Hypothalamus (tissue), 51 donors: ENCODE results near the gene PLXNB1.
A peak's percentile ranks its signal among the peaks of the same experiment; 100 is the strongest.

ENCODE experiments used
- DNase-seq, 51 donors: peaks; one replicate each; lab custom pipeline; 2025; lab: John Stamatoyannopoulos, UW

The PLXNB1 gene

GRCh38 chr3:48397767-48398681 lies 31.9 kb downstream of the PLXNB1 start:
- no peak for DNase-seq

GRCh38 chr3:48395714-48396113 lies 34.2 kb downstream of the PLXNB1 start:
- DNase-seq, result no peak

GRCh38 chr3:48394391-48394790 lies 35.5 kb downstream of the PLXNB1 start:
- DNase-seq, result no peak

- no peak for DNase-seq
These were observed 40.9 kb downstream of the PLXNB1 start for GRCh38 chr3:48388966-48389365.

- no peak for DNase-seq
These were observed 42.3 kb downstream of the PLXNB1 start for GRCh38 chr3:48387634-48388033.

GRCh38 chr3:48372862-48373435 lies 56.9 kb downstream of the PLXNB1 start:
- DNase-seq, result no peak

- no peak for DNase-seq
These were observed 57.5 kb downstream of the PLXNB1 start for GRCh38 chr3:48372377-48372770.

- DNase-seq, result no peak
These were observed 58.1 kb downstream of the PLXNB1 start, which contains the start of gene FBXW12 for GRCh38 chr3:48371651-48372376. FBXW12 (plus strand) TSS chr3:48372219; CDS start chr3:48372768, 549 bp downstream.

GRCh38 chr3:48370333-48370713 lies 59.6 kb downstream of the PLXNB1 start:
- no peak for DNase-seq

GRCh38 chr3:48369693-48370332 lies 60.1 kb downstream of the PLXNB1 start:
- no peak for DNase-seq

- DNase-seq, result peak in 3 of 51 donors; percentile 2 to 13 (median 5)
These were observed 62.7 kb downstream of the PLXNB1 start for GRCh38 chr3:48367201-48367600.

GRCh38 chr3:48364840-48365239 lies 65.0 kb downstream of the PLXNB1 start:
- no peak for DNase-seq

- DNase-seq, result no peak
These were observed 68.0 kb downstream of the PLXNB1 start for GRCh38 chr3:48361928-48362327.

GRCh38 chr3:48356419-48356818 lies 73.5 kb downstream of the PLXNB1 start:
- no peak for DNase-seq

- no peak for DNase-seq
These were observed 75.9 kb downstream of the PLXNB1 start for GRCh38 chr3:48353987-48354386.
